HepG2 (cell line): ENCODE data around the gene KRTAP10-4. TPM values are rescaled to one million over a fixed set of nuclear protein-coding genes. Genes with fewer than 3 reads are reported as not detected.

Experiments
- HMGXB3 ChIP-seq: sonication (generic); formaldehyde crosslinking; IDR thresholded peaks from 2 replicates; pipeline ENCODE4 v1.4.0; 2020; ENCODE audit warnings: missing genetic modification reagents, borderline replicate concordance
- NFYC ChIP-seq: IDR thresholded peaks from 2 replicates; pipeline ENCODE4 v1.6.1; 2016; ENCODE audit warnings: missing genetic modification reagents, missing compliant biosample characterization
- ZNF646 ChIP-seq: sonication (generic); formaldehyde crosslinking; IDR thresholded peaks from 2 replicates; pipeline ENCODE4 v1.9.0; 2021; ENCODE audit warnings: mild to moderate bottlenecking, missing genetic modification reagents
- polyA plus RNA-seq, 8 experiments: library from polyadenylated mRNA; depleted of rRNA in 3 of 8; stranded (reverse) in 7 of 8; unstranded in 1 of 8; fragments of >200 nt; fragmentation: Illumina TruSeq in 4 of 8; extraction: Trizol in 4 of 8; gene quantifications; 2 replicates each; pipeline versions ENCODE4 v1.2.1 to v1.2.3, GENCODE V29; 2011 to 2016; ENCODE audit warnings: low read depth in 4 of 8, missing spikeins in 1 of 8, mixed read lengths in 1 of 8; ENCODE audit not compliant: insufficient read depth in 1 of 8
- total RNA-seq, 5 experiments: library from RNA; depleted of rRNA; stranded (reverse); fragments of >200 nt; fragmentation: Illumina TruSeq; extraction: Trizol; gene quantifications; 2 replicates each; pipeline ENCODE4 v1.2.3, GENCODE V29; 2016; ENCODE audit warnings: low read depth in 1 of 5

The KRTAP10-4 gene
- total and polyA plus RNA-seq, 2 of the 13 experiments (the other 11 are each of a cell fraction or from before 2014, with no cell fraction given) = not detected

DNA sequence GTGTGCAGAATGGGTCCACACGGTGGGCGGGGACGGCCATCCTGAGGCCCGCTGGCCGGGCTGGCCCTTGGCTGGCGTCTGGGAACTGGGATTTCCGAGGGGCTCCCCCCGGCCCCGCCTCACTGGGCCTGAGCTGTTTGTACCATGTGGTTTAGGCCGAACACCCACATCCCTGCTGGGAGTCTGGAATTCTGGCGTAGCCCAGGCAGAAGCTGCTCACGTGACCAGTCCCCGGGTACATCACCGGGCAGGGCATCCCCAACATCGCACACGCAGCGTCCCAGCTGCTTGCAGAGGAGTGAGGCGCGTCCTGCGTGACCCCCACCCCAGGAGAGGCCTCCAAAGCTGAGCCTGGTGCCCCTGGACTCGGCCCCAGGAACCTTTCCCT, 28.9 kb downstream of the KRTAP10-4 start (continued):
- TF ChIP-seq HMGXB3 = no peak
- no peak for TF ChIP-seq ZNF646 (CRISPR knock-in tag)
- TF ChIP-seq NFYC (CRISPR knock-in tag) = no peak
